GM18873 (cell line): ENCODE results near the gene ZBTB20.

ENCODE experiments used
- ATAC-seq: cut with Tn5 transposase; IDR thresholded peaks from one replicate; pipeline ENCODE4 v1.9.1; 2021; ENCODE audit warnings: mild to moderate bottlenecking, moderate library complexity, moderate number of reproducible peaks; ENCODE audit not compliant: unreplicated experiment, low FRiP score

The ZBTB20 gene

DNA sequence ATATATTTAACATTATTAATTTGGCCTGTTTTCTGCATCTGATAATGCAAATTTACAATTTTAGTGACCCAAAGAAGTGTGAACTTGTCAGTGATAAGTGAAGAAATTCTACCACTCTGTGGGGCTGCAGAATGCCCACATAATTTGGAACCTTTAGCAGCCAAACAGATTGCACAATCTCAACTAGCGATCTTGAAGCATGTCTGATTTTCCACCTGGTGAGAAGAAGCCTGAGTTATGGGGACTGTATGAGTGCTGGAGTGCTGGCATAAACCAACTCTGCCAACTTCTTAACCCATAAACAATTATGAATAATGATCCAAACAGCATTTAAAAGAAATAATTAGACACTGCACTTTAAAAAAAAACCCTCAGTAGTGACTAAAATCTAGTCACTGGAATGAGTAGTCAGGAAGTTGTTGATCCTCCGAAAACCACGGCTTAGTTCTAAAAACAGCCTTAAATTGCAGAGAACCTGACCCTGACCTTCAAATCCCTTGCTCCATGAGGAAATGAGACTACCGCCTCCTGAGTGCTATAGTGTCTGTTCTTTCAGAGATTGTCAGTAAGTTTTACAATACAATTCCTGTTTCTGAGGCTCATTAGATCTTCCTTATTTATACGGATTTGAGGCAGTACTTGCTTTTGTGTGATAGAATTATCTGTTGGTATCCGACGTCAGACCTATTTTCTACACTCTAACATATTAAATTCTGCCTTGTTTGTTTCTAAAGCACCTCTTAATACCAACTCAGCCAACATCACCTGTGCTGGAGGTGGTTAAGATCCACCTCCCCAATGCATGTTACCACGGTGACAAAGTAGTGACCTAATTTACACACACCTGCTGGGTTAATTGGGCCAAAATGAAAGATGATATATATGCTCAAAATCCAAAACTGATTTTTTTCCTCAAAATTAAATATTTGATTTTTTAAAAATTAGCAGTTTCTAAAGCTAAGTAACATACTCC, 267.7 kb downstream of the ZBTB20 start:
- ATAC-seq, result peak; percentile 78

GRCh38 chr3:114878114-114878839, 268.8 kb downstream of the ZBTB20 start:
- no peak for ATAC-seq

GRCh38 chr3:114877378-114878113, 269.5 kb downstream of the ZBTB20 start:
- no peak for ATAC-seq

GRCh38 chr3:114874522-114874971, 272.5 kb downstream of the ZBTB20 start:
- no peak for ATAC-seq

DNA sequence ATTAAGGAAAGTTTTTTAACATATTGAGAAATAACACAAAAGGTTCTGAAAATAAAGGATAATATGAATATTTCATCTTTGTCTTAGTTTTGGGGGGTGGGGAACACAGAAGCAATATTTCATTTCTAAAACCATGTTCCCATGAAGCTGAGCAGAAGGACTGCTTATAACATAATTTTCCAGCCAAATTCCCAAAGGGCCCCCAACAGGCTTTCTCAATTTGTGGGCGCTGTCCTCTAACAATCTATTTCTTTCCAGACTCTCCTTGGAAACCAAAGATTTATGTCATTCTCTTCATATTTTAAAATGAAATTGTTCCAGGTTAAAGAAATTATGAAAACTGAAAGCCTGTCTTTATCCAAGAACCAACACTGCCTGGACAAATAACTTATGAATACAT, 273.5 kb downstream of the ZBTB20 start:
- no peak for ATAC-seq

GRCh38 chr3:114872588-114872987, 274.5 kb downstream of the ZBTB20 start:
- no peak for ATAC-seq

GRCh38 chr3:114872050-114872449, 275.0 kb downstream of the ZBTB20 start:
- no peak for ATAC-seq

DNA sequence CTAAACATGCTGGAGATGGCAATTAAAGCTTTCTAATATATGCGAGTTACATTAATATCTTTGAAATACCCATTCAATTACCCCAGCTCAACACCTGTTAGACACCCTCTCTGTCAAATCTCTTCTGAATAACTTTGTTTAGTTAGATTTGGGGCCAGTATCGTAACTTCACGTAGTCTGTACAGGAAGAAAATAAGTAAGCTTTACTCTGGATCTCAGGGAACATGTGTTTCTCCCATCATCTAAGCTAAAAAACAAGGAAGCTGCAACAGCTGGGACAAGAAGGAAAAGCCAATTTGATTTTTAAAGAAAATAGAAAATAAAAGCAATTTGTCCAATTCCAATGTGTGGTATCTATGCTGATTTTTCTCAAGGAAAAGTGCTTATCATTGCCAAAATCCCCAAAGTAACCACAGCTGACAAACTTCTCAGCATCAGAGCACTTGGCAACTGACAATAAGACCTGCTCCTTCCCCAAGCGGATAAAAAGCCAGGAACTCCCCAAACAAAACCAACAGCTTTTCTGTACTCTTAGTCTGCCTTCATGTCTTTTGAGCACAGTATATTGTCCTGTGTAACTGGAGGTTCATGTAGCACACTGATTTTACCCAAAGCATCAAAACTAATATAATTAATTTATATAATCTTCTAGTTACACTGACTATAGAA, 279.1 kb downstream of the ZBTB20 start:
- no peak for ATAC-seq

DNA sequence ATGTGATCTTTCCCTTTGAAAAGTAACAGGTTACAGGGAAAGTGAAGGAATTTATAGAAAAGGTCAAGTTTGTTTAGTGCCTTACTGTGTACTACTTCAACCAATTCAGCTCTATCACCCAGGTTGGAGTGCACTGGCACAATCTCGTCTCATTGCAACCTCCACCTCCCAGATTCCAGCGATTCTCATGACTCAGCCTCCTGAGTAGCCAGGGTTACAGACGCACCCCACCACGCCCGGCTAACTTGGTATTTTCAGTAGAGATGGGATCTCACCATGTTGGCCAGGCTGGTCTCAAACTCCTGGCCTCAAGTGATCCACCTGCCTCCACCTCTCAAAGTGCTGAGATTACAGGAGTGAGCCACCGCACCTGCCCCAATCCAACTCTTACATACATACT, 279.7 kb downstream of the ZBTB20 start:
- no peak for ATAC-seq

GRCh38 chr3:114866430-114866829, 280.7 kb downstream of the ZBTB20 start:
- no peak for ATAC-seq

- no peak for ATAC-seq
Measured at GRCh38 chr3:114864970-114865369, 282.1 kb downstream of the ZBTB20 start.

DNA sequence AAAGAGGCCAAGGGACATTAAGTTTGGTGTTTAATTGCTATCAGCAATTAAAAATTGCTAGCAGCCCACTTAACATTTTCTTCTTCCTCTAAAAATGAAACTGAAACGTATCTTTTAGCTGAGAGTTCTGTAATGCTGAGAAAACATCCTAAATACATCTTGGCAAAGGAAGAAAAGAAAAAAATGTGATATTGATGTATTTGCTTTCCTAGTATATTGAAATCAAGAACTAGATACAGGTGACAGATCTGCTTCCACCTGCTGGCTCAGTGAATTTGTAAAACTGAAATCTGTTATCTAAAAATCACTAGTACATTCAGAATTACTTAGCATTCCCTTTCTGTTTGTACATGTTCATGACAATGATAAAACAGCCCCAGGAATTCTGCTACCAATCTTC, 283.2 kb downstream of the ZBTB20 start:
- no peak for ATAC-seq

DNA sequence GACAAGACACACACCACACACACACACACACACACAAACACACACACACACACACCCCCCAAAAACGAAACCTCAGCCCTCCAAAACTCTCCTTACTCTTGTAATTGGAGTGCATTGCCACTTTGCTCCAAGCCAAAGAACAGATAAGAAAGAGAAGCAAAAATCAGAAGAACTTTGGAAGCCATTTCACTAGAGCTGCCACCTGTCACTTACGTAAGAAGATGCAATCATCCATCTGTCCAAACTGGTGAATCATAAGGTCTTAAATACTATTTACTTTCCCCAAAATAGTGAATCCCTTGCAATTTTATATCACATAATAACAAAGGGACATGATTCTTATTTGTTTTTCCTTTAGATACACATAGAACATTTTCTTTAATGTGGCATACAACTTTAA, 285.4 kb downstream of the ZBTB20 start:
- no peak for ATAC-seq

DNA sequence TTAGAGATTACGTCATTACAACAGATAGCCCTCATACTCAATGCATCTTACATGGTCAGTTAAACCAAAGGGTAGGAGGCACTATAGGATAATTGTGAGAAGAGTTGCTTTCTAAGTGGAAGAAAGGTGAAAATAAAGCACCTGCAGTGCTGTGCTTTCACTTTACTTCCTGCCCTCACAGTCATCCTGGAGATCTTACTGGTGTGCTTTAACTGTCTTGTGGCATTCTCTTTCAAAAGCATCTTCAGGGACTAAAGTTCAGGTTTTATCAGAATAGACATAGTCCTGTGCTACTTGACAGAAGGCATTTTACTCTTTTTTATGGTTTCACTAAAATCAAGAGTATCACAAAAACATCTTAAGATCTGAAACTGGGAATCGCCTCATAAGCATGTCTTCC, 286.6 kb downstream of the ZBTB20 start:
- ATAC-seq, result no peak

- ATAC-seq, result no peak
Measured at GRCh38 chr3:114858329-114858728, 288.8 kb downstream of the ZBTB20 start.

DNA sequence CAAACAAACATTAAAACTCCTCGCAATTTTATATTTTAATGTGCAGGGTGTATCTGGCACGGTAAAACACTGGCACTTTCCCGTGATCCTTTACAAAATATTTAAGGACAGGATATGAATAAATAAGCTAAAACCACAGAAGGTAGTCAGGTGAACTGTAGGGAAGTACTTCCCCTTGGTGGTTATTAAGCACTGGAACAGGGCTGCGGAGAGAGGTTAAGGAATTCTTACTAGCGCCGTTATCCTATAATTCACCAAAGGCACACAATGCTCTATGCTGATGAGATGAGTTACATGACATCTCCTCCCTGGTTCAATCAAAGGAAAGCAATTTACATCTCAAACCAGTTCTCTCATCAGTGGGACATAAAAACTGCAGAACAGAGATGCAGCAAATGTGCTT, 289.8 kb downstream of the ZBTB20 start:
- ATAC-seq, result no peak

GRCh38 chr3:114856835-114857234, 290.3 kb downstream of the ZBTB20 start:
- ATAC-seq, result no peak

DNA sequence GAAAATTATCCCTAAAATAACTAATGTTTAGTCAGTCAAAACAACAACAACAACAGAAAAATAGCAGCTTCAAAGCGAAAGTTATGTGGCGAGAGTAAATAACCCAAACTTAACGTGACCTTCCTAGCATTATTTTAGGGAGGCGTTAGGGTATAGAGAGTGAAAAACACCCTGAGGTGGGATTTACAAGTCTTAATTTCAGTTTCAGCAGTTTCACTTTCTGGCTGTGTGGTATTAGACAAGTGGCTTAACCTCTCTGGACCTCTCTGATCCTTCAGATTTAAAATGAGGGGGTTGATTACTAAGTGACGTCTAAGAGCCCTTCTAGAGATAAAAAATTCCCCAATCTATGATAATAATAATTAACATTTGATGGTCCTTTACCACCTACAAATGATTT, 291.2 kb downstream of the ZBTB20 start:
- no peak for ATAC-seq

- no peak for ATAC-seq
Measured at GRCh38 chr3:114852966-114853365, 294.1 kb downstream of the ZBTB20 start.

- ATAC-seq, result no peak
Measured at GRCh38 chr3:114850898-114851297, 296.2 kb downstream of the ZBTB20 start.
